ENCODE results near the gene PIAS1.
"Not testable (repeated sequence)": the region's sequence is repeated elsewhere in the genome, so short reads cannot be mapped to it uniquely, and the experiment has no call there.

Gene PIAS1

GRCh38 chr15:68218847-68219798 is 165.0 kb downstream of the PIAS1 start:
- DNase-seq (ENCODE audit: low read depth): no peak

- DNase-seq (ENCODE audit: low read depth): no peak
Measured at GRCh38 chr15:68220489-68220888, 166.4 kb downstream of the PIAS1 start.

GRCh38 chr15:68220967-68221366 is 166.9 kb downstream of the PIAS1 start:
- no peak for DNase-seq (ENCODE audit: low read depth)

GRCh38 chr15:68221530-68222431 is 167.7 kb downstream of the PIAS1 start:
- DNase-seq (ENCODE audit: low read depth): not testable (repeated sequence)

- DNase-seq (ENCODE audit: low read depth): not testable (repeated sequence)
Measured at GRCh38 chr15:68222432-68222743, 168.3 kb downstream of the PIAS1 start.

- no peak for DNase-seq (ENCODE audit: low read depth)
Measured at GRCh38 chr15:68223171-68223570, 169.1 kb downstream of the PIAS1 start.

- DNase-seq (ENCODE audit: low read depth): no peak
Measured at GRCh38 chr15:68224108-68224507, 170.0 kb downstream of the PIAS1 start.

- DNase-seq (ENCODE audit: low read depth): no peak
Measured at GRCh38 chr15:68224546-68225250, 170.6 kb downstream of the PIAS1 start.

GRCh38 chr15:68225442-68225841 is 171.3 kb downstream of the PIAS1 start:
- DNase-seq (ENCODE audit: low read depth): not testable (repeated sequence)

- no peak for DNase-seq (ENCODE audit: low read depth)
Measured at GRCh38 chr15:68227643-68228142, 173.6 kb downstream of the PIAS1 start.

- DNase-seq (ENCODE audit: low read depth): no peak
Measured at GRCh38 chr15:68228143-68228970, 174.2 kb downstream of the PIAS1 start.

GRCh38 chr15:68228971-68229385 is 174.9 kb downstream of the PIAS1 start:
- no peak for DNase-seq (ENCODE audit: low read depth)

- peak; percentile 51 for DNase-seq (ENCODE audit: low read depth)
Measured at GRCh38 chr15:68229386-68230156, 175.5 kb downstream of the PIAS1 start, which contains the start of gene CLN6. Gene CLN6 (minus strand): TSS chr15:68229728. CDS start chr15:68229584, 144 bp downstream.

GRCh38 chr15:68230157-68231100 is 176.3 kb downstream of the PIAS1 start:
- DNase-seq (ENCODE audit: low read depth): no peak

- DNase-seq (ENCODE audit: low read depth): no peak
Measured at GRCh38 chr15:68231102-68231818, 177.1 kb downstream of the PIAS1 start.

GRCh38 chr15:68232449-68232848 is 178.3 kb downstream of the PIAS1 start:
- DNase-seq (ENCODE audit: low read depth): no peak

GRCh38 chr15:68232937-68233336 is 178.8 kb downstream of the PIAS1 start:
- no peak for DNase-seq (ENCODE audit: low read depth)

- no peak for DNase-seq (ENCODE audit: low read depth)
Measured at GRCh38 chr15:68234060-68234459, 179.9 kb downstream of the PIAS1 start.
